ENCODE data around the gene ZNF236. TPM values are rescaled to one million over a fixed set of nuclear protein-coding genes. Genes with fewer than 3 reads are reported as not detected.

The ZNF236 gene
- total RNA-seq, 1 donor from 2014 or later, result 21.0 TPM

GRCh38 chr18:76844742-76845477, 22.6 kb downstream of the ZNF236 start:
- Mint-ChIP-seq H3K9me3 (ENCODE audit: unreplicated experiment) (no peaks in the 10 kb centered on the region), H3K4me1 (ENCODE audit: low read depth, unreplicated experiment) (peaks cover 3% of the 10 kb centered on the region), H3K27me3 (ENCODE audit: unreplicated experiment) (no peaks in the 10 kb centered on the region), H3K27ac (ENCODE audit: unreplicated experiment) (no peak overlapping the region), H3K4me3 (ENCODE audit: unreplicated experiment) (no peak overlapping the region), H3K36me3 (ENCODE audit: unreplicated experiment) (no peaks in the 10 kb centered on the region)
- TF ChIP-seq CTCF (IDR thresholded peaks at IDR 0.05; ENCODE audit: partially characterized antibody, unreplicated experiment), result no peak
- DNase-seq, result no peak

- H3K4me3 Mint-ChIP-seq (ENCODE audit: unreplicated experiment), result no peak overlapping the region
- no peaks in the 10 kb centered on the region for H3K27me3 Mint-ChIP-seq (ENCODE audit: unreplicated experiment)
- no peak for DNase-seq
- H3K27ac Mint-ChIP-seq (ENCODE audit: unreplicated experiment), result no peak overlapping the region
- H3K9me3 Mint-ChIP-seq (ENCODE audit: unreplicated experiment), result no peaks in the 10 kb centered on the region
- TF ChIP-seq CTCF (IDR thresholded peaks at IDR 0.05; ENCODE audit: partially characterized antibody, unreplicated experiment), result no peak
- H3K36me3 Mint-ChIP-seq (ENCODE audit: unreplicated experiment), result no peaks in the 10 kb centered on the region
- peaks cover 3% of the 10 kb centered on the region for H3K4me1 Mint-ChIP-seq (ENCODE audit: low read depth, unreplicated experiment)
Measured at GRCh38 chr18:76846217-76846616, 23.9 kb downstream of the ZNF236 start.

GRCh38 chr18:76847916-76848315, 25.6 kb downstream of the ZNF236 start:
- no peak for DNase-seq
- no peaks in the 10 kb centered on the region for H3K9me3 Mint-ChIP-seq (ENCODE audit: unreplicated experiment)
- H3K4me1 Mint-ChIP-seq (ENCODE audit: low read depth, unreplicated experiment), result peaks cover 3% of the 10 kb centered on the region
- peak; percentile 42 for TF ChIP-seq CTCF (IDR thresholded peaks at IDR 0.05; ENCODE audit: partially characterized antibody, unreplicated experiment)
- no peaks in the 10 kb centered on the region for H3K36me3 Mint-ChIP-seq (ENCODE audit: unreplicated experiment)
- H3K27ac Mint-ChIP-seq (ENCODE audit: unreplicated experiment), result no peak overlapping the region
- no peaks in the 10 kb centered on the region for H3K27me3 Mint-ChIP-seq (ENCODE audit: unreplicated experiment)
- no peak overlapping the region for H3K4me3 Mint-ChIP-seq (ENCODE audit: unreplicated experiment)

- H3K27ac Mint-ChIP-seq (ENCODE audit: unreplicated experiment), result no peak overlapping the region
- H3K36me3 Mint-ChIP-seq (ENCODE audit: unreplicated experiment), result no peaks in the 10 kb centered on the region
- H3K4me3 Mint-ChIP-seq (ENCODE audit: unreplicated experiment), result no peak overlapping the region
- peaks cover 2% of the 10 kb centered on the region for H3K4me1 Mint-ChIP-seq (ENCODE audit: low read depth, unreplicated experiment)
- H3K9me3 Mint-ChIP-seq (ENCODE audit: unreplicated experiment), result no peaks in the 10 kb centered on the region
- DNase-seq, result no peak
- no peak for TF ChIP-seq CTCF (IDR thresholded peaks at IDR 0.05; ENCODE audit: partially characterized antibody, unreplicated experiment)
- H3K27me3 Mint-ChIP-seq (ENCODE audit: unreplicated experiment), result no peaks in the 10 kb centered on the region
Measured at GRCh38 chr18:76850112-76850511, 27.8 kb downstream of the ZNF236 start.

GRCh38 chr18:76855594-76855993, 33.2 kb downstream of the ZNF236 start:
- TF ChIP-seq CTCF (IDR thresholded peaks at IDR 0.05; ENCODE audit: partially characterized antibody, unreplicated experiment), result no peak
- H3K4me1 Mint-ChIP-seq (ENCODE audit: low read depth, unreplicated experiment), result peaks cover 6% of the 10 kb centered on the region

More at GRCh38 chr18:76855594-76855993, 33.2 kb downstream of the ZNF236 start:
- no peak for DNase-seq
- no peaks in the 10 kb centered on the region for H3K9me3 Mint-ChIP-seq (ENCODE audit: unreplicated experiment)
- H3K4me3 Mint-ChIP-seq (ENCODE audit: unreplicated experiment), result no peak overlapping the region
- no peak overlapping the region for H3K27ac Mint-ChIP-seq (ENCODE audit: unreplicated experiment)
- H3K36me3 Mint-ChIP-seq (ENCODE audit: unreplicated experiment), result no peaks in the 10 kb centered on the region
- peaks cover 3% of the 10 kb centered on the region for H3K27me3 Mint-ChIP-seq (ENCODE audit: unreplicated experiment)
